Measurements from ENCODE around the gene DNAJC9. TPM values are rescaled to one million over a fixed set of nuclear protein-coding genes. Genes with fewer than 3 reads are reported as not detected.

The DNAJC9 gene, protein sequence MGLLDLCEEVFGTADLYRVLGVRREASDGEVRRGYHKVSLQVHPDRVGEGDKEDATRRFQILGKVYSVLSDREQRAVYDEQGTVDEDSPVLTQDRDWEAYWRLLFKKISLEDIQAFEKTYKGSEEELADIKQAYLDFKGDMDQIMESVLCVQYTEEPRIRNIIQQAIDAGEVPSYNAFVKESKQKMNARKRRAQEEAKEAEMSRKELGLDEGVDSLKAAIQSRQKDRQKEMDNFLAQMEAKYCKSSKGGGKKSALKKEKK
- total RNA-seq (ENCODE audit: low replicate concordance): 13.3 and 25.7 TPM in 2 replicates

DNA sequence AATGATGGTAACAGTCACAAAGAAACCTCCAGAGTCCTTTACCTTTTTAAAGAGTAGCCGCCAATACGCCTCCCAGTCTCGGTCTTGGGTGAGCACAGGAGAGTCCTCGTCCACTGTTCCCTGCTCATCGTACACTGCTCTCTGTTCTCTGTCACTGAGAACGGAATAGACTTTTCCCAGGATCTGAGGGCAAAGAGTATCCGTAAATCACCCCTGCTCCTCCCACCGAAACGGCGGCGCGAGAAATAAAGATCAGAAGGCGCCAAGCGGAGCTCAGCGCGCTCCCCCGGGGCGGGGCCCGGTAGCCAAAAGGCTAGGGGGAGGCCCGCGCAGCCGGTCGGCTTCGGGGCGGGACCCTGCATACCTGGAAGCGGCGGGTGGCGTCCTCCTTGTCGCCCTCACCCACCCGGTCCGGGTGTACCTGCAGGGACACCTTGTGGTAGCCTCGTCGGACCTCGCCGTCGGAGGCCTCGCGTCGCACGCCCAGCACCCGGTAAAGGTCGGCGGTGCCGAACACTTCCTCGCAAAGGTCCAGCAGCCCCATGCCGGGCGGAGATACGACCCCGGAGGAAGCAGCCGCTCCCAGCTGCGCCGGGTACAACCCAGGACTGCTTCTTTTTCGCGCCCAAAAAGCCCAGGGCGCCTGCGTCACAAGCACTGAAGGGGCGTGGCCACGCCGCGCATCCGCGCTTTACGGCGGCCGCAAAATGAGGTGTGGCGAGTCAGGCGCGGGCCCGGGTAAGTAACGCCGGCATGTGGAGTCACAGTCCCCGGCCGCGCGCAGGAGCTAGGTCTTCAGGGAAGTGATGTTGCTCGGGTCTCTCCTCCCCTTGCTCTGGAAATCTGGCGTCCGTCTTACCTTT is at the start of gene DNAJC9:
DNAJC9 (minus strand) TSS at position 610 of the 863 bp plus-strand sequence; CDS start at position 544, 66 bp downstream.

DNA sequence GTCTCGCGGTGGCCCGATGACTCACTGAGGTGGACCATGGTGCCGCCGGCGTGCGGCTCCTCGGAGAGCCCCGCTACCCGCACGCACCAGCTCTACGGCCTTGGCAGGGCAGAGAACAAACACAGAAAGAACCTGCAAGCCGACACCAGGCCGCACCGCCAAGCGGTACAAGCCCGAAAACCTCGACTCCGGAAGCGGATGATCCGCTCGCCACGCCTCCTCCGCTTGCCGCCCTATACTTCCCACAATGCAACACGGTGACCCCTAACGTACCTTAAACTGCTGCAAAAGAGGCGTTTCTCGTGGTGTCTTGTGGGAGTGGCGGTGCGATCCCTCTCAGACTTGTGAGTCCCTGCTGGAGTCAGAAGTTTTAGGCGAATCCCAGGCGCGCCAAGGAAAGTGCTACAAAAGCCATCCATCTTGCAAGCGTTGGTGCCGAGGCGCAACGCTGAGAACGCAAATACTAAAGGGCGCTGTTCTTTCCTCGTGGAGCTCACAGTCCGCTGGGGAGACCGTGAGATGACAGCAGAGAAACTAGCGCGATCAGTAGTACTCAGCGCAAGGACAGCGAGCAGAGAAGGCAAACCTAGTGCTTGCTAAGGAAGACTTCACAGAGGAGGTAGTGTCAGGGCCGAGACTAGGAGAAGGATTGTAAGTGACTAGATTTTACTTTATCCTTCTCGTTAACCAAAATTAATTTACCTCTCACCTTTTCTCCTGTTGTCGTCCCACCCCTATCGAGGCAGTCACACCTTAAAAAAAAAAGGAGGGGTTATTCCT is 5.6 kb upstream of the DNAJC9 start, which contains the start of gene MRPS16:
MRPS16 (minus strand) TSS at position 200 of the 780 bp plus-strand sequence; CDS start at position 38, 162 bp downstream.

Other genes with a start within 250 kb of the DNAJC9 start
- 206 and 253 TPM in 2 replicates for gene P4HA1, start 150.4 kb downstream of the DNAJC9 start, total RNA-seq (ENCODE audit: low replicate concordance)
- 0.59 and 0.75 TPM in 2 replicates for gene NUDT13, start 136.8 kb downstream of the DNAJC9 start, total RNA-seq (ENCODE audit: low replicate concordance)
- 10.8 and 17.5 TPM in 2 replicates for gene ECD, start 79.2 kb downstream of the DNAJC9 start, total RNA-seq (ENCODE audit: low replicate concordance)
- 28.4 and 53.4 TPM in 2 replicates for gene FAM149B1, start 79.1 kb downstream of the DNAJC9 start, total RNA-seq (ENCODE audit: low replicate concordance)
- gene MRPS16, start 5.4 kb upstream of the DNAJC9 start, total RNA-seq (ENCODE audit: low replicate concordance): 59.3 and 75.2 TPM in 2 replicates
- gene CFAP70, start 111.6 kb upstream of the DNAJC9 start, total RNA-seq (ENCODE audit: low replicate concordance): 0.30 and 0.94 TPM in 2 replicates
- 82.7 and 89.0 TPM in 2 replicates for gene ANXA7, start 166.8 kb upstream of the DNAJC9 start, total RNA-seq (ENCODE audit: low replicate concordance)
- 0.60 and 1.8 TPM in 2 replicates for gene MSS51, start 186.3 kb upstream of the DNAJC9 start, total RNA-seq (ENCODE audit: low replicate concordance)
- 18.4 and 21.1 TPM in 2 replicates for gene PPP3CB, start 248.8 kb upstream of the DNAJC9 start, total RNA-seq (ENCODE audit: low replicate concordance)

Measured in smooth muscle cell of the coronary artery (primary cell).